GM19438 (cell line): ENCODE measurements around the gene SCN1B.
"Not testable (repeated sequence)": the region's sequence is repeated elsewhere in the genome, so short reads cannot be mapped to it uniquely, and the experiment has no call there.

Experiments used
- ATAC-seq: cut with Tn5 transposase; IDR thresholded peaks from one replicate; pipeline ENCODE4 v1.9.1; 2021; ENCODE audit warnings: low read depth; ENCODE audit not compliant: unreplicated experiment

The SCN1B gene

GRCh38 chr19:35030257-35031071 lies at the start of gene SCN1B:
SCN1B (plus strand) TSS chr19:35030470; CDS start chr19:35030821, 351 bp downstream.
- ATAC-seq = no peak

GRCh38 chr19:34982275-34982674 lies 48.0 kb upstream of the SCN1B start:
- no peak for ATAC-seq

- no peak for ATAC-seq
Observed at GRCh38 chr19:34983786-34984185, 46.5 kb upstream of the SCN1B start.

GRCh38 chr19:34984287-34984686 lies 46.0 kb upstream of the SCN1B start:
- no peak for ATAC-seq

- no peak for ATAC-seq
Observed at GRCh38 chr19:34985249-34986022, 44.8 kb upstream of the SCN1B start.

GRCh38 chr19:34988119-34988518 lies 42.2 kb upstream of the SCN1B start:
- ATAC-seq = no peak

DNA sequence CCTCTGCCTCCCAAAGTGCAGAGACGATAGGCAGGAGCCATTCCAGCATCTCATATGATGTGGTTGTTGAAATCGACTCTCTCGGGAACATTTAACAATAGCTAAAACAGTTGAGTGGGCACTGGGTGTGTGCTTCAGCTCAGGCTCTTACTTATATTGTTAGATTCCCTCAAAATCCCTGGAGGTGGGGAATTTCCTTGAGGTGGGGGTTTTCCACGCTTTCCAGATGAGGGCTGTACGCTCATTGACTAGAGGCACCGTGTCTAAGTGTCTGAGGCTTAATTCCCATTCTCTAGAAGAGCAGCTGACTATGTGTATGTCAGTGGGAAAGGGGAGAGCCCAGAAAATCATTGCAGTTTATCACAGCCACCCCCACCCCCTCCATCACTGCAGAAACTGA lies 41.0 kb upstream of the SCN1B start:
- no peak for ATAC-seq

GRCh38 chr19:34990578-34991192 lies 39.6 kb upstream of the SCN1B start:
- no peak for ATAC-seq

- no peak for ATAC-seq
Observed at GRCh38 chr19:34991542-34992333, 38.5 kb upstream of the SCN1B start.

DNA sequence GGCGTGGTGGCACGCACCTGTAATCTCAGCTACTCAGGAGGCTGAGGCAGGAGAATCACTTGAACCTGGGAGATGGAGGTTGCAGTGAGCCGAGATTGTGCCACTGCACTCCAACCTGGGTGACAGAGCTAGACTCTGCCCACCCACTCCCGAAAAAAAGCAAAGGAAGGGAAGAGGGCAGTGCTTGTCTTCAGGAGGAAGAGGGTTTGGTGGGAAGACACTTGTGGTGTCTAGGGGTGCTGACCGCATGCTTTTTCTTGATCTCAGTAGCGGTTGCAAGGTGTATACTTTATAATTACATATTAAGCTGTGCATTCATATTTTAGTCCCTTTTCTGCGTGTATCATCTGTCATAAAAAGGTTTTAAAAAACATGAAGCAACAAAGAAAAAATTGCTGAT lies 37.7 kb upstream of the SCN1B start:
- ATAC-seq = not testable (repeated sequence)

DNA sequence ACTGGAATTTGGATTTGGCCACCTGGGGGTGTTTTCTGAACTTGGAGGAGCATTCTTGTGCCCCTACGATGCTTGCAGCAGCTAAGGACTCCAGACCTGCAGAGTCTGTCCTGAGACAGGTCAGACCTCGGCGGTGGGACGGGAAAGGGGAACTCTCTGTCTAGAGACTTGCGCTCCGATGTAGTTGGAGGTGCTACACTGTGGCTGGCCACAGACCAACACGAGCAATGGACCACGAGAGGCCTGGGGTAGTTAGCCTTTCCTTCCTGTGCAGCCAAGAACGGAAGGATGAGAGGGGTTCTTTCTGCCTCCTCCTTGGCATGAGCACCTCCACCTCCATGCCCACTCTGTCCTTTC lies 36.0 kb upstream of the SCN1B start:
- ATAC-seq = no peak

DNA sequence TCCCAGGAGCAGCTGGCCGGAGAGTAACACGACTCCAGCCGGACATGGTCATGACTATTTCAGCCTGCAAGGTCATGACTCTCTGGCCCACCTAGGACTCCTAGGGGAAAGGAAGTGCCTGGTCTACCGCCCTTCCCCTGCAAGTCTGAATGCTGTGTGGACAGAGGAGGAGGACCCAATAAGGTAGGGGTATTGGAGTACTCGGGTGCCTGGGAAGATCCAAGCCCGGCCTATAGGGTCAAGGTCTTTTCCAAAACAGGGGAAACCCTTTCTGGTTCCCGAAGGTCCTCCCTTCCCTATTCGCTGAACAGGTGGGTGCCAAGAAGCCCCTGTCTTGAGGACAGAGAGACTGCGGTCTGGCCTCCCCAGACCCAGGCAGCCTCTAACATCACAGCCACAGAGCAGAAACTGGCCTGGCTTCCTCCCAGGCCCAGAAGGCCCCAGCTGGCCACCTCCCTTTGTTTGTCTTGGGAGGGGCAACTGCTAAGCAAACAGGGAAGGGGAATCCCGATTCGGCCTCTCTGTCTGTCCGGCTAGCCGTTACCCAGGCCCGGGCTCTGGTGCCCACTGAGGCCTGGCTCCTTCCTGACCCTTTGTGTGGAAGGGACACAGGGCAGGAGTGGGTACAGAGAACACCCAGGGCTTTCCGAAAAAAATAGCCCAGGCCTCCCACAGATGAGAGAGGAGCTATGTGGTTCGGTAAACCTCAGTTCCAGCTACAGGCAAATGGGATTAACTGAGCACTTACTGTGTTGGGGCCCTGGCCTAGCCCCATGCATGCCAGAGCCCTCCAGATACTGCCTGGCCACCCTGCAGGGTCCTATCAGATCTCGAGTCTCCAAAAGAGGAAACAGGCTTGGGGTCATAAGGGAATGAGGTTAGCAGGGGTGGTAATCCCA lies 35.4 kb upstream of the SCN1B start:
- ATAC-seq = no peak

- ATAC-seq = no peak
Observed at GRCh38 chr19:34995551-34995950, 34.7 kb upstream of the SCN1B start.

DNA sequence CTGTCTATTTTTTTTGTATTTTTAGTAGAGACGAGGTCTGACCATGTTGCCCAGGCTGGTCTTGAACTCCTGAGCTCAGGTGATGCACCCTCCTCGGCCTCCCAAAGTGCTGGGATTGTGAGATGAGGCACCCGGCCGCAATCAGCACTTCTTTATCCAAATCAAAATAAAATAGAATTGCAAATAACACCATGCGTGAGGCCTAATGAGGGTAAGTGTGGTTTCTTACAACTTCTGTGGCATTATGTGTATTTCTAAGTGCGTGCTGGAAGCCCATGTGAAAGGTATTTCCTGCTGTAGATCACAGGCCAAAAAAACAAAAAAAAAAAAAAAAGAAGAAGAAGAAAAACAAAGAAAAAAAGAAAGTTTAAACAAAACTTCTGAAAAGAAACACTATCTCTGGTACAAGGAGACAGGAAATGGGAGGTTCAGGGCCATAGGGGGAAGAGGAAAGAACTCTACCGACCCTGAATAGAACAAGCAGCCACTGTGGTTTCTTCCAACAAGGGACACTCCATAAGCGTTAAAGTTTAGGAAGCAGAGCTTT lies 33.1 kb upstream of the SCN1B start:
- ATAC-seq = no peak

GRCh38 chr19:34998224-34998623 lies 32.0 kb upstream of the SCN1B start:
- not testable (repeated sequence) for ATAC-seq

- no peak for ATAC-seq
Observed at GRCh38 chr19:34998777-34999497, 31.3 kb upstream of the SCN1B start.

GRCh38 chr19:34999498-35000337 lies 30.6 kb upstream of the SCN1B start, which contains the start of gene GRAMD1A:
GRAMD1A (plus strand) TSS chr19:35000323; CDS start chr19:35000479, 156 bp downstream.
- ATAC-seq = peak; percentile 58

DNA sequence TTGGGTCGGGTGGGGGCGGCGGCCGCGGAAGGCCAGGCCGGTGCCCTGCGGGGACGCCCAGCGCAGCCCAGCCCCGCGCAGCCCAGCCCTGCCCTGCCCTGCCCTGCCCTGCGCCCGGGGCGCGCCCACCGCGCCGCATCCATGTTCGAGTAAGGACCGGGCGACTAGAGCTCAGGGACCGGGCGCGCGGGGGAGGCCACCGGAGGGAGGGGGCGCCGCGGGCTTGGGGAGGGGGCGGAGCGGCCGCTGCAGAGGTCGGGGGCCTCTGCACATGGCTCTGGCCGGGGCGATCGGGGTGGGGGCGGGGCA lies 30.0 kb upstream of the SCN1B start:
- ATAC-seq = no peak
